Astrocyte of the spinal cord (primary cell): Measurements from ENCODE around the gene ENPP3.

Experiments
- DNase-seq: peaks from one replicate; pipeline ENCODE4 v3.0.0; 2011; ENCODE audit warnings: low read depth, low spot score
- H3K4me3 ChIP-seq: 2 replicates; pipeline ENCODE4 v1.5.1; 2011; ENCODE audit warnings: low read depth, mild to moderate bottlenecking, low read length, moderate library complexity
- CTCF ChIP-seq: IDR thresholded peaks from 2 replicates; pipeline ENCODE4 v1.5.1; 2012; ENCODE audit warnings: low read depth, mild to moderate bottlenecking, low read length, inconsistent platforms
- in situ Hi-C: cut with HindIII; loops from 2 replicates; pipeline ENCODE4 v1.10.0; 2017; ENCODE audit warnings: low sequenced_read_pairs

The ENPP3 gene

GRCh38 chr6:131765804-131766135 lies 128.7 kb downstream of the ENPP3 start:
- in situ Hi-C loops = no loop called here
- H3K4me3 ChIP-seq = no peak overlapping the region
- DNase-seq = no peak
- TF ChIP-seq CTCF = no peak

- in situ Hi-C loops = no loop called here
- DNase-seq = no peak
- TF ChIP-seq CTCF = no peak
- no peak overlapping the region for H3K4me3 ChIP-seq
Measured at GRCh38 chr6:131766631-131767030, 129.5 kb downstream of the ENPP3 start.

- no peak for TF ChIP-seq CTCF
- no peak for DNase-seq
- in situ Hi-C loops = no loop called here
- H3K4me3 ChIP-seq = no peak overlapping the region
Measured at GRCh38 chr6:131768964-131769363, 131.9 kb downstream of the ENPP3 start.

- in situ Hi-C loops = no loop called here
- TF ChIP-seq CTCF = no peak
- H3K4me3 ChIP-seq = no peak overlapping the region
- no peak for DNase-seq
Measured at GRCh38 chr6:131769385-131770141, 132.5 kb downstream of the ENPP3 start.

GRCh38 chr6:131770776-131771175 lies 133.7 kb downstream of the ENPP3 start:
- no peak for DNase-seq
- in situ Hi-C loops = no loop called here
- TF ChIP-seq CTCF = no peak
- no peak overlapping the region for H3K4me3 ChIP-seq

GRCh38 chr6:131773284-131773950 lies 136.3 kb downstream of the ENPP3 start:
- in situ Hi-C loops = no loop called here
- no peak for TF ChIP-seq CTCF
- no peak overlapping the region for H3K4me3 ChIP-seq
- DNase-seq = no peak
